ENCODE results near the gene ZNF334. TPM values are rescaled to one million over a fixed set of nuclear protein-coding genes. Genes with fewer than 3 reads are reported as not detected.

The ZNF334 gene
- total RNA-seq, 4 donors from 2014 or later = 4.4 to 19.8 (median 6.2) TPM

DNA sequence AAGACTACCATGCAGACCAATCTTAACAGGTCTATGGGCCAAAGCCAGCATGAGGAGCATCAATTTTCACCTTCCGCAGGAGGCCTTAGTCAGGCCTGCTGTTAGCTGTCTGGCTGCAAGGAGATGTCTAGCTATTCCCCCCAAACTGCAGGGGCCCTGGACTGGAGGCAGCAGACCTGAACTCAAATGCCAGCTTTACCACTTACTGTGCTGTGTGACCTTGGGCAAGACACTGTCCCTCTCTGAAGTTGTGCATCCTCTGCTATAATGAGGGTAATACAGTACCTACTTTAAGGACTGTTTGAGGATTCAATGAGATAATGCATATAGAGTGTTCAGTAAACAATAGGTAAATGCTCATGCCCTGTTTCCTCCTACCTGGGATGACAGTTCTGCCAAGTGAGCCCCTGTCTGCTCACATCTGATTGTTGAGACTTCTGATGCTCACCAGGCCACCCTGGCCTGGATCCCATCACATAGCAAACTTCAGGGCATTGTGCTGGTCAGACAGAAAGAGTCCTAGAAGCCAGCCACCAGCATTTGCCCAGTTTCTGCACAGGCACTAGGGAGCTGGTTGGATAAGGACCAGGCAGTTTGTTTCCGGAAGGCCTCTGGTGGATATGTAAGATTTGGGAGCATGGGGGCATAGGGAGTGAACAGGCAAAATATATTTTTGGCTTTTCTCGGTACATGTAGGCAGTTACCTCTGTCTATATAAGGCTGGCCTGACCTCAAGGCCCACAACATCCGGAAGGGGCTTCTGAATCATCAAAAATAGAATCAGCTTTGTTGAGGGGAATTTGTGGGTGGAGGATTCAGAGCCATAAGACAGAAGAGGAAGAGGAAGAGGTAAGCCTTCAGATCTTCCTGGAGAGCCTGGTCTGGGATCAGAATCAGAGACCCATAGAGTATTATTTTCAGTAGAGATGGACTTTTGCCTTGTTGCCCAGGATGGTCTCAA, 39.4 kb upstream of the ZNF334 start:
- Histone ChIP-seq H3K4me3 (no peak overlapping the region), H3K27ac (no peak overlapping the region), H3K4me1 (no peaks in the 10 kb centered on the region), H3K36me3 (no peaks in the 10 kb centered on the region), H3K9me3 (no peaks in the 10 kb centered on the region), H3K27me3 (no peaks in the 10 kb centered on the region)
- DNase-seq = peak in 1 of 3 donors; percentile 25
- no peak for TF ChIP-seq POLR2A (IDR thresholded peaks at IDR 0.05)
- TF ChIP-seq, protein P1, sequence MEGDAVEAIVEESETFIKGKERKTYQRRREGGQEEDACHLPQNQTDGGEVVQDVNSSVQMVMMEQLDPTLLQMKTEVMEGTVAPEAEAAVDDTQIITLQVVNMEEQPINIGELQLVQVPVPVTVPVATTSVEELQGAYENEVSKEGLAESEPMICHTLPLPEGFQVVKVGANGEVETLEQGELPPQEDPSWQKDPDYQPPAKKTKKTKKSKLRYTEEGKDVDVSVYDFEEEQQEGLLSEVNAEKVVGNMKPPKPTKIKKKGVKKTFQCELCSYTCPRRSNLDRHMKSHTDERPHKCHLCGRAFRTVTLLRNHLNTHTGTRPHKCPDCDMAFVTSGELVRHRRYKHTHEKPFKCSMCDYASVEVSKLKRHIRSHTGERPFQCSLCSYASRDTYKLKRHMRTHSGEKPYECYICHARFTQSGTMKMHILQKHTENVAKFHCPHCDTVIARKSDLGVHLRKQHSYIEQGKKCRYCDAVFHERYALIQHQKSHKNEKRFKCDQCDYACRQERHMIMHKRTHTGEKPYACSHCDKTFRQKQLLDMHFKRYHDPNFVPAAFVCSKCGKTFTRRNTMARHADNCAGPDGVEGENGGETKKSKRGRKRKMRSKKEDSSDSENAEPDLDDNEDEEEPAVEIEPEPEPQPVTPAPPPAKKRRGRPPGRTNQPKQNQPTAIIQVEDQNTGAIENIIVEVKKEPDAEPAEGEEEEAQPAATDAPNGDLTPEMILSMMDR (IDR thresholded peaks at IDR 0.05) = no peak

GRCh38 chr20:46551522-46552381, 38.4 kb upstream of the ZNF334 start:
- H3K27ac ChIP-seq = no peak overlapping the region
- TF ChIP-seq, protein P1 (IDR thresholded peaks at IDR 0.05) = no peak
- no peak for TF ChIP-seq POLR2A (IDR thresholded peaks at IDR 0.05)
- H3K4me3 ChIP-seq = no peak overlapping the region

DNA sequence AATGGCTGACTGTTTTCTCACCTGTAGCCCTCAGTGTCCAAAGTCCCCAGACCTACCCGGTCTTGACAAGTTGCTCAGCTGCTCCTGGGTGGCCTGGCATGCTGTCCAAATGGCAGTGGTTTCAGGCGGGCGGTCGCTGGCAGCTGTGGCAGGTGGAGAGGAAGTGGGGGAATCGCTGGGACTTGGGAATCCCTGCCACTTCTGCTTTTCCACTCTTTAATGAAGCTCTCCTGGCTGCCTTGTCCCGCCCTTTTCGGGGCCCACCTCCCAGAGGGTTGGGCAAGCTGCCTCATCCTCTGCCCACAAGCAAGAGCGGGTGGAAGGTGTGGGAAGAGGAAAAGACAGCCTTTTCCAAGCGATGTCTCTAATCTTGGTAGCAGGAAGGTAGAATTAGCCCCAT, 37.1 kb upstream of the ZNF334 start, which contains the start of gene OCSTAMP:
Gene OCSTAMP, minus strand, starts transcription at position 194 of the 400 bp plus-strand sequence. Its CDS starts 94 bp downstream, at position 100.
- H3K27me3 ChIP-seq = no peaks in the 10 kb centered on the region
- TF ChIP-seq, protein P1 (IDR thresholded peaks at IDR 0.05) = no peak
- no peak for TF ChIP-seq POLR2A (IDR thresholded peaks at IDR 0.05)

More at GRCh38 chr20:46551522-46552381, 38.4 kb upstream of the ZNF334 start:
- Histone ChIP-seq H3K27me3 (no peaks in the 10 kb centered on the region), H3K4me1 (no peaks in the 10 kb centered on the region), H3K36me3 (no peaks in the 10 kb centered on the region), H3K9me3 (no peaks in the 10 kb centered on the region)
- no peak for DNase-seq

GRCh38 chr20:46549188-46549972, 36.0 kb upstream of the ZNF334 start:
- H3K27me3 ChIP-seq = no peaks in the 10 kb centered on the region
- no peaks in the 10 kb centered on the region for H3K4me1 ChIP-seq
- no peak for DNase-seq
- TF ChIP-seq, protein P1 (IDR thresholded peaks at IDR 0.05) = no peak
- TF ChIP-seq POLR2A (IDR thresholded peaks at IDR 0.05) = no peak
- H3K36me3 ChIP-seq = no peaks in the 10 kb centered on the region
- H3K27ac ChIP-seq = no peak overlapping the region
- no peak overlapping the region for H3K4me3 ChIP-seq
- H3K9me3 ChIP-seq = no peaks in the 10 kb centered on the region

More for the DNA sequence above, 37.1 kb upstream of the ZNF334 start, which contains the start of gene OCSTAMP:
- DNase-seq = no peak
- Histone ChIP-seq H3K27ac (no peak within 1 kb of the TSS), H3K9me3 (no peaks in the 10 kb centered on the region), H3K4me1 (no peaks in the 10 kb centered on the region), H3K4me3 (no peak within 1 kb of the TSS), H3K36me3 (no peaks in the 10 kb centered on the region)

DNA sequence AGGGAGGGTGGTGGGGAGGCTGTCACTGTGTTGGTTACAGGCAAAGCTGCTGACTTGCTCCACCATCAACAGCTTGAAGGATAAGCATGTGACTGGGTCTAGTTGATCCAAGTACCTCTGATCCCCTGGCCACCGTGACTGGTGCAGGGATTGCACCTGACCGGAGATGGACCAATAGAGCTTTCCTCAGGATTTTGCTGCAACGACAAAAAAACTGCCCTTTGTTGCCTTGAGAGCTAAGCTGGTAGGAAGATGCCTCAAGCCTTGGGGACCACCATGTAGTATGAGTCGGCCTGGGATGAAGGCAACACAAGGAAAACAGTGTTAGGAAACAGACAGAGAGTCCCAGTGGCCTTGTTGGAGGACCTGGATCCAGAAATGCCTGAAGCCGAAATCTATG, 35.3 kb upstream of the ZNF334 start:
- no peak overlapping the region for H3K4me3 ChIP-seq
- no peaks in the 10 kb centered on the region for H3K27me3 ChIP-seq
- DNase-seq = no peak
- no peak overlapping the region for H3K27ac ChIP-seq
- no peaks in the 10 kb centered on the region for H3K4me1 ChIP-seq
- TF ChIP-seq, protein P1 (IDR thresholded peaks at IDR 0.05) = no peak
- TF ChIP-seq POLR2A (IDR thresholded peaks at IDR 0.05) = no peak
- no peaks in the 10 kb centered on the region for H3K9me3 ChIP-seq
- H3K36me3 ChIP-seq = no peaks in the 10 kb centered on the region

Measured in Peyer's patch (tissue), 4 donors.